Astrocyte of the spinal cord (primary cell): ENCODE results near the gene P2RY8.
"Not testable (repeated sequence)": the region's sequence is repeated elsewhere in the genome, so short reads cannot be mapped to it uniquely, and the experiment has no call there.

Experiments used
- DNase-seq: peaks from one replicate; pipeline ENCODE4 v3.0.0; 2011; ENCODE audit warnings: low read depth, low spot score
- H3K4me3 ChIP-seq: 2 replicates; pipeline ENCODE4 v1.5.1; 2011; ENCODE audit warnings: low read depth, mild to moderate bottlenecking, low read length, moderate library complexity
- CTCF ChIP-seq: IDR thresholded peaks from 2 replicates; pipeline ENCODE4 v1.5.1; 2012; ENCODE audit warnings: low read depth, mild to moderate bottlenecking, low read length, inconsistent platforms
- in situ Hi-C: cut with HindIII; loops from 2 replicates; pipeline ENCODE4 v1.10.0; 2017; ENCODE audit warnings: low sequenced_read_pairs

Gene P2RY8

GRCh38 chrX:1555370-1555769 lies 18.4 kb upstream of the P2RY8 start:
- in situ Hi-C loops = no loop called here
- H3K4me3 ChIP-seq = no peak overlapping the region

GRCh38 chrX:1554469-1555210 lies 17.7 kb upstream of the P2RY8 start:
- DNase-seq = no peak
- TF ChIP-seq CTCF = no peak
- in situ Hi-C loops = no loop called here
- H3K4me3 ChIP-seq = no peak overlapping the region

More at GRCh38 chrX:1555370-1555769, 18.4 kb upstream of the P2RY8 start:
- no peak for TF ChIP-seq CTCF
- DNase-seq = no peak

- DNase-seq = no peak
- in situ Hi-C loops = no loop called here
- H3K4me3 ChIP-seq = no peak overlapping the region
- TF ChIP-seq CTCF = no peak
Observed at GRCh38 chrX:1551959-1552546, 15.1 kb upstream of the P2RY8 start.

- no peak for TF ChIP-seq CTCF
- in situ Hi-C loops = no loop called here
- no peak overlapping the region for H3K4me3 ChIP-seq
- no peak for DNase-seq
Observed at GRCh38 chrX:1546691-1547251, 9.8 kb upstream of the P2RY8 start.

GRCh38 chrX:1545776-1546408 lies 8.9 kb upstream of the P2RY8 start:
- H3K4me3 ChIP-seq = no peak overlapping the region
- no peak for DNase-seq
- in situ Hi-C loops = no loop called here
- no peak for TF ChIP-seq CTCF

- DNase-seq = no peak
- in situ Hi-C loops = no loop called here
- H3K4me3 ChIP-seq = no peak overlapping the region
- TF ChIP-seq CTCF = no peak
Observed at GRCh38 chrX:1542994-1543725, 6.2 kb upstream of the P2RY8 start.

GRCh38 chrX:1539146-1539545 lies 2.2 kb upstream of the P2RY8 start:
- DNase-seq, H3K4me3 ChIP-seq, in situ Hi-C loops: not testable (repeated sequence)

GRCh38 chrX:1537716-1538090 lies 718 bp upstream of the P2RY8 start:
- DNase-seq, in situ Hi-C loops, H3K4me3 ChIP-seq: not testable (repeated sequence)
